NCI-H1048 (cell line): ENCODE results near the gene ABI2.
"Not testable (repeated sequence)": the region's sequence is repeated elsewhere in the genome, so short reads cannot be mapped to it uniquely, and the experiment has no call there.

Experiments used
- DNase-seq: peaks from one replicate; lab custom pipeline; 2025; lab: John Stamatoyannopoulos, UW

The ABI2 gene

GRCh38 chr2:203429643-203430042 lies 101.4 kb downstream of the ABI2 start:
- not testable (repeated sequence) for DNase-seq

- no peak for DNase-seq
Observed at GRCh38 chr2:203431391-203432185, 103.4 kb downstream of the ABI2 start.

- DNase-seq, result no peak
Observed at GRCh38 chr2:203432811-203433210, 104.6 kb downstream of the ABI2 start.

- no peak for DNase-seq
Observed at GRCh38 chr2:203436496-203436895, 108.3 kb downstream of the ABI2 start.

GRCh38 chr2:203437511-203437910 lies 109.3 kb downstream of the ABI2 start:
- no peak for DNase-seq

- DNase-seq, result no peak
Observed at GRCh38 chr2:203438528-203438927, 110.3 kb downstream of the ABI2 start.

- no peak for DNase-seq
Observed at GRCh38 chr2:203440671-203441070, 112.5 kb downstream of the ABI2 start.

GRCh38 chr2:203441463-203441862 lies 113.3 kb downstream of the ABI2 start:
- DNase-seq, result no peak

- DNase-seq, result no peak
Observed at GRCh38 chr2:203442463-203442862, 114.3 kb downstream of the ABI2 start.

GRCh38 chr2:203444738-203445137 lies 116.5 kb downstream of the ABI2 start:
- no peak for DNase-seq

GRCh38 chr2:203446071-203446481 lies 117.9 kb downstream of the ABI2 start:
- DNase-seq, result no peak

- DNase-seq, result no peak
Observed at GRCh38 chr2:203446780-203447179, 118.6 kb downstream of the ABI2 start.

- DNase-seq, result no peak
Observed at GRCh38 chr2:203450561-203450960, 122.4 kb downstream of the ABI2 start.

GRCh38 chr2:203451011-203451410 lies 122.8 kb downstream of the ABI2 start:
- DNase-seq, result no peak

GRCh38 chr2:203451689-203452088 lies 123.5 kb downstream of the ABI2 start:
- DNase-seq, result no peak

GRCh38 chr2:203453858-203454451 lies 125.8 kb downstream of the ABI2 start:
- DNase-seq, result no peak

- no peak for DNase-seq
Observed at GRCh38 chr2:203455209-203455608, 127.0 kb downstream of the ABI2 start.

- DNase-seq, result no peak
Observed at GRCh38 chr2:203461746-203462145, 133.6 kb downstream of the ABI2 start.

GRCh38 chr2:203462308-203462707 lies 134.1 kb downstream of the ABI2 start:
- no peak for DNase-seq

- no peak for DNase-seq
Observed at GRCh38 chr2:203463266-203463678, 135.1 kb downstream of the ABI2 start.

- no peak for DNase-seq
Observed at GRCh38 chr2:203469546-203469945, 141.4 kb downstream of the ABI2 start.

GRCh38 chr2:203470371-203470770 lies 142.2 kb downstream of the ABI2 start:
- DNase-seq, result no peak

GRCh38 chr2:203471323-203471722 lies 143.1 kb downstream of the ABI2 start:
- DNase-seq, result no peak

GRCh38 chr2:203476881-203477280 lies 148.7 kb downstream of the ABI2 start:
- DNase-seq, result no peak
